NCI-H2107 treated with DMSO at 0.1 percent for 48 hours (cell line): ENCODE results near the gene SCYGR7.
"Not testable (repeated sequence)": the region's sequence is repeated elsewhere in the genome, so short reads cannot be mapped to it uniquely, and the experiment has no call there.

ENCODE experiments used
- DNase-seq: peaks from one replicate; lab custom pipeline; 2025; ENCODE audit not compliant: unreplicated experiment; lab: John Stamatoyannopoulos, UW

Gene SCYGR7

GRCh38 chr2:227728035-227728434 lies at the start of gene SCYGR7:
TSS of gene SCYGR7 (plus strand) at chr2:227728335. CDS start at chr2:227728335, 0 bp downstream.
- DNase-seq, result no peak

- DNase-seq, result no peak
Measured at GRCh38 chr2:227684258-227684657, 43.9 kb upstream of the SCYGR7 start.

GRCh38 chr2:227687189-227687588 lies 40.9 kb upstream of the SCYGR7 start:
- no peak for DNase-seq

- no peak for DNase-seq
Measured at GRCh38 chr2:227696990-227697679, 31.0 kb upstream of the SCYGR7 start.

GRCh38 chr2:227701556-227701955 lies 26.6 kb upstream of the SCYGR7 start:
- DNase-seq, result no peak

GRCh38 chr2:227703280-227703732 lies 24.8 kb upstream of the SCYGR7 start:
- no peak for DNase-seq

- DNase-seq, result no peak
Measured at GRCh38 chr2:227703961-227704360, 24.2 kb upstream of the SCYGR7 start.

- DNase-seq, result no peak
Measured at GRCh38 chr2:227706859-227707258, 21.3 kb upstream of the SCYGR7 start.

- DNase-seq, result no peak
Measured at GRCh38 chr2:227707390-227707789, 20.7 kb upstream of the SCYGR7 start.

GRCh38 chr2:227710986-227711385 lies 17.1 kb upstream of the SCYGR7 start:
- no peak for DNase-seq

- DNase-seq, result no peak
Measured at GRCh38 chr2:227713291-227713690, 14.8 kb upstream of the SCYGR7 start.

- no peak for DNase-seq
Measured at GRCh38 chr2:227716501-227716900, 11.6 kb upstream of the SCYGR7 start.

- no peak for DNase-seq
Measured at GRCh38 chr2:227717687-227718567, 10.2 kb upstream of the SCYGR7 start, which contains the start of gene SLC19A3. TSS of gene SLC19A3 (minus strand) at chr2:227718028. CDS start at chr2:227702318, 15,710 bp downstream.

- DNase-seq, result no peak
Measured at GRCh38 chr2:227719641-227720040, 8.5 kb upstream of the SCYGR7 start.

GRCh38 chr2:227720680-227721079 lies 7.5 kb upstream of the SCYGR7 start:
- DNase-seq, result no peak

GRCh38 chr2:227722821-227723220 lies 5.3 kb upstream of the SCYGR7 start:
- not testable (repeated sequence) for DNase-seq

- DNase-seq, result no peak
Measured at GRCh38 chr2:227724394-227725039, 3.6 kb upstream of the SCYGR7 start, which contains the start of gene SCYGR6. TSS of gene SCYGR6 (minus strand) at chr2:227724757. CDS start at chr2:227724757, 0 bp downstream.

- no peak for DNase-seq
Measured at GRCh38 chr2:227739351-227739750, 11.2 kb downstream of the SCYGR7 start.

GRCh38 chr2:227740705-227741104 lies 12.6 kb downstream of the SCYGR7 start:
- DNase-seq, result not testable (repeated sequence)

GRCh38 chr2:227745594-227745993 lies 17.5 kb downstream of the SCYGR7 start, which contains the start of gene SCYGR8:
TSS of gene SCYGR8 (plus strand) at chr2:227745894. CDS start at chr2:227745894, 0 bp downstream.
- DNase-seq, result no peak

GRCh38 chr2:227748079-227748478 lies 19.9 kb downstream of the SCYGR7 start:
- no peak for DNase-seq
